Ectodermal cell (in vitro differentiated cells): ENCODE results near the gene IGSF21.

Experiments
- H3K27ac ChIP-seq: 2 replicates; pipeline ENCODE4 v1.7.0; 2013; ENCODE audit warnings: mild to moderate bottlenecking, low read depth, low read length; ENCODE audit not compliant: insufficient read depth, poor library complexity, severe bottlenecking
- H3K27me3 ChIP-seq: 2 replicates; pipeline ENCODE4 v1.7.0; 2013; ENCODE audit warnings: mild to moderate bottlenecking, low read length; ENCODE audit not compliant: insufficient read depth, control insufficient read depth, poor library complexity, severe bottlenecking
- H3K36me3 ChIP-seq: one replicate; pipeline ENCODE4 v1.7.0; 2013; ENCODE audit warnings: low read length; ENCODE audit not compliant: control insufficient read depth, insufficient read depth
- H3K4me1 ChIP-seq: one replicate; pipeline ENCODE4 v1.7.0; 2013; ENCODE audit warnings: low read length; ENCODE audit not compliant: control insufficient read depth, insufficient read depth
- H3K4me3 ChIP-seq: 2 replicates; pipeline ENCODE4 v1.7.0; 2013; ENCODE audit warnings: low read depth, low read length, control low read depth; ENCODE audit not compliant: insufficient read depth
- H3K9me3 ChIP-seq: 2 replicates; pipeline ENCODE4 v1.7.0; 2013; ENCODE audit warnings: mild to moderate bottlenecking, low read length, moderate library complexity; ENCODE audit not compliant: control insufficient read depth
- WGBS, 2 experiments: methylation state at CpG; one replicate each; pipeline ENCODE4 v1.1.7; 2013; ENCODE audit warnings: missing lambda C conversion rate in 2 of 2; 5-methylcytosine and 5-hydroxymethylcytosine counted together

The IGSF21 gene

GRCh38 chr1:18170444-18170843 lies 62.8 kb downstream of the IGSF21 start:
- WGBS, 2 experiments = 93 to 96% methylated on average over 3 of the region's 3 CpGs
- no peak overlapping the region for H3K4me3 ChIP-seq
- H3K27me3 ChIP-seq = no peaks in the 10 kb centered on the region
- peaks cover 10% of the 10 kb centered on the region for H3K4me1 ChIP-seq
- H3K9me3 ChIP-seq = no peaks in the 10 kb centered on the region
- no peak overlapping the region for H3K27ac ChIP-seq
- H3K36me3 ChIP-seq = no peaks in the 10 kb centered on the region

- WGBS, 2 experiments = 89 to 93% methylated on average over 12 of the region's 12 CpGs
- H3K4me1 ChIP-seq = peaks cover 29% of the 10 kb centered on the region
- H3K9me3 ChIP-seq = no peaks in the 10 kb centered on the region
- H3K4me3 ChIP-seq = no peak overlapping the region
- H3K27me3 ChIP-seq = no peaks in the 10 kb centered on the region
- no peaks in the 10 kb centered on the region for H3K36me3 ChIP-seq
- H3K27ac ChIP-seq = no peak overlapping the region
These were observed 66.4 kb downstream of the IGSF21 start for GRCh38 chr1:18174037-18174436.

- no peak overlapping the region for H3K27ac ChIP-seq
- H3K27me3 ChIP-seq = no peaks in the 10 kb centered on the region
- no peaks in the 10 kb centered on the region for H3K9me3 ChIP-seq
- H3K4me1 ChIP-seq = peaks cover 24% of the 10 kb centered on the region
- WGBS, 2 experiments = 86% methylated on average over 6 of the region's 6 CpGs
- H3K4me3 ChIP-seq = no peak overlapping the region
- no peaks in the 10 kb centered on the region for H3K36me3 ChIP-seq
These were observed 67.5 kb downstream of the IGSF21 start for GRCh38 chr1:18175051-18175450.

- Histone ChIP-seq H3K9me3 (no peaks in the 10 kb centered on the region), H3K27ac (no peak overlapping the region), H3K4me3 (no peak overlapping the region), H3K4me1 (peaks cover 24% of the 10 kb centered on the region), H3K27me3 (no peaks in the 10 kb centered on the region), H3K36me3 (no peaks in the 10 kb centered on the region)
- WGBS, 2 experiments = 54 to 56% methylated on average over 11 to 13 of the region's 13 CpGs
These were observed 68.2 kb downstream of the IGSF21 start for GRCh38 chr1:18175530-18176377.

GRCh38 chr1:18176619-18177018 lies 69.0 kb downstream of the IGSF21 start:
- Histone ChIP-seq H3K4me1 (peaks cover 20% of the 10 kb centered on the region), H3K36me3 (no peaks in the 10 kb centered on the region), H3K27me3 (no peaks in the 10 kb centered on the region), H3K4me3 (no peak overlapping the region), H3K9me3 (no peaks in the 10 kb centered on the region), H3K27ac (no peak overlapping the region)
- 73 to 76% methylated on average over 4 of the region's 4 CpGs for WGBS, 2 experiments

- H3K27ac ChIP-seq = no peak overlapping the region
- WGBS, 2 experiments = 59 to 73% methylated on average over 8 of the region's 8 CpGs
- H3K4me1 ChIP-seq = peaks cover 20% of the 10 kb centered on the region
- no peaks in the 10 kb centered on the region for H3K9me3 ChIP-seq
- H3K27me3 ChIP-seq = no peaks in the 10 kb centered on the region
- H3K36me3 ChIP-seq = no peaks in the 10 kb centered on the region
- no peak overlapping the region for H3K4me3 ChIP-seq
These were observed 70.5 kb downstream of the IGSF21 start for GRCh38 chr1:18178111-18178510.

GRCh38 chr1:18179009-18179408 lies 71.4 kb downstream of the IGSF21 start:
- Histone ChIP-seq H3K27ac (no peak overlapping the region), H3K27me3 (no peaks in the 10 kb centered on the region), H3K4me3 (no peak overlapping the region), H3K4me1 (peaks cover 20% of the 10 kb centered on the region), H3K36me3 (no peaks in the 10 kb centered on the region), H3K9me3 (no peaks in the 10 kb centered on the region)
- 88 to 91% methylated on average over 7 of the region's 7 CpGs for whole genome bisulfite sequencing, 2 experiments

- H3K4me3 ChIP-seq = no peak overlapping the region
- no peaks in the 10 kb centered on the region for H3K27me3 ChIP-seq
- H3K36me3 ChIP-seq = no peaks in the 10 kb centered on the region
- peaks cover 1% of the 10 kb centered on the region for H3K4me1 ChIP-seq
- WGBS, 2 experiments = 77 to 79% methylated on average over 13 of the region's 13 CpGs
- no peak overlapping the region for H3K27ac ChIP-seq
- H3K9me3 ChIP-seq = no peaks in the 10 kb centered on the region
These were observed 75.0 kb downstream of the IGSF21 start for GRCh38 chr1:18182398-18183160.

- H3K9me3 ChIP-seq = no peaks in the 10 kb centered on the region
- no peaks in the 10 kb centered on the region for H3K27me3 ChIP-seq
- no peaks in the 10 kb centered on the region for H3K36me3 ChIP-seq
- H3K27ac ChIP-seq = no peak overlapping the region
- H3K4me1 ChIP-seq = no peaks in the 10 kb centered on the region
- H3K4me3 ChIP-seq = no peak overlapping the region
- 87 to 96% methylated on average over 7 of the region's 7 CpGs for WGBS, 2 experiments
These were observed 75.9 kb downstream of the IGSF21 start for GRCh38 chr1:18183533-18183932.

GRCh38 chr1:18187054-18187453 lies 79.5 kb downstream of the IGSF21 start:
- 78 to 94% methylated on average over 4 of the region's 5 CpGs for WGBS, 2 experiments

More at GRCh38 chr1:18187054-18187453, 79.5 kb downstream of the IGSF21 start:
- no peaks in the 10 kb centered on the region for H3K9me3 ChIP-seq
- no peaks in the 10 kb centered on the region for H3K36me3 ChIP-seq
- H3K27ac ChIP-seq = no peak overlapping the region
- H3K4me1 ChIP-seq = no peaks in the 10 kb centered on the region
- H3K4me3 ChIP-seq = no peak overlapping the region
- H3K27me3 ChIP-seq = no peaks in the 10 kb centered on the region
